Upper lobe of left lung (tissue), 6 donors: ENCODE data around the gene MC5R. TPM values are rescaled to one million over a fixed set of nuclear protein-coding genes. Genes with fewer than 3 reads are reported as not detected.

ENCODE experiments used
- ATAC-seq, 2 donors: fragments of 200-7000 bp; cut with Tn5 transposase; one replicate each; pipeline ENCODE4 v1.9.1; 2022; ENCODE audit warnings: mild to moderate bottlenecking in 2 of 2, moderate library complexity in 2 of 2; ENCODE audit not compliant: low FRiP score in 2 of 2
- DNase-seq, 2 donors: peaks; one replicate each; pipeline ENCODE4 v3.0.0-alpha.2; 2019 to 2020
- H3K27ac ChIP-seq, 4 donors: fragments of 200-600 bp; sonication (generic); one replicate each; pipeline ENCODE4 v1.5.1; 2016 to 2019
- H3K27me3 ChIP-seq, 4 donors: fragments of 200-600 bp; sonication (generic); one replicate each; pipeline ENCODE4 v1.5.1; 2017 to 2019
- H3K36me3 ChIP-seq, 4 donors: fragments of 200-600 bp; sonication (generic); one replicate each; pipeline ENCODE4 v1.5.1; 2016 to 2019
- H3K4me1 ChIP-seq, 4 donors: fragments of 200-600 bp; sonication (generic); one replicate each; pipeline ENCODE4 v1.5.1; 2018 to 2019
- H3K4me3 ChIP-seq, 4 donors: fragments of 200-600 bp; sonication (generic); one replicate each; pipeline ENCODE4 v1.5.1; 2017 to 2019; ENCODE audit warnings: mild to moderate bottlenecking in 2 of 4, moderate library complexity in 1 of 4
- H3K9me3 ChIP-seq, 4 donors: fragments of 200-600 bp; sonication (generic); one replicate each; pipeline ENCODE4 v1.5.1; 2018 to 2019
- EP300 ChIP-seq, 4 donors: sonication (generic); formaldehyde crosslinking; IDR thresholded peaks; one replicate each; pipeline ENCODE4 v1.5.1; 2017; ENCODE audit warnings: antibody characterized with exemption in 4 of 4, control low read depth in 2 of 4
- POLR2A ChIP-seq, 4 donors: fragments of 450-650 bp; IDR thresholded peaks; one replicate each; pipeline ENCODE4 v1.5.1; 2016 to 2017; ENCODE audit warnings: antibody characterized with exemption in 4 of 4, mild to moderate bottlenecking in 2 of 4
- POLR2AphosphoS5 ChIP-seq, 2 donors: sonication (generic); formaldehyde crosslinking; IDR thresholded peaks; one replicate each; pipeline ENCODE4 v1.5.1; 2017; ENCODE audit warnings: antibody characterized with exemption in 2 of 2
- WGBS, 2 donors: methylation state at CpG; one replicate each; pipeline ENCODE4 v1.1.5; 2017 to 2018; 5-methylcytosine and 5-hydroxymethylcytosine counted together
- total RNA-seq, 6 donors: library from RNA; depleted of rRNA in 4 of 6; stranded (reverse); fragments of >200 nt in 4 of 6; gene quantifications; one replicate each; pipeline versions ENCODE4 v1.1.0 to v1.2.1, GENCODE V29; 2016 to 2021
- TF ChIP-seq, protein P1 (sequence below), 6 experiments: fragments of 450-650 bp in 4 of 6; fragments of 200-600 bp in 2 of 6; sonication (generic) in 2 of 6; IDR thresholded peaks; one replicate each; pipeline ENCODE4 v1.5.1; 2016 to 2019; ENCODE audit warnings: antibody characterized with exemption in 6 of 6
- donor health status: DM: no; HTN: no; CAD: no; lungs with moderate emphysema.
- donor health status: DM: no; HTN: yes; CAD: no; lungs with severe emphysema.

Gene MC5R
- total RNA-seq, 6 donors from 2014 or later, result not detected

DNA sequence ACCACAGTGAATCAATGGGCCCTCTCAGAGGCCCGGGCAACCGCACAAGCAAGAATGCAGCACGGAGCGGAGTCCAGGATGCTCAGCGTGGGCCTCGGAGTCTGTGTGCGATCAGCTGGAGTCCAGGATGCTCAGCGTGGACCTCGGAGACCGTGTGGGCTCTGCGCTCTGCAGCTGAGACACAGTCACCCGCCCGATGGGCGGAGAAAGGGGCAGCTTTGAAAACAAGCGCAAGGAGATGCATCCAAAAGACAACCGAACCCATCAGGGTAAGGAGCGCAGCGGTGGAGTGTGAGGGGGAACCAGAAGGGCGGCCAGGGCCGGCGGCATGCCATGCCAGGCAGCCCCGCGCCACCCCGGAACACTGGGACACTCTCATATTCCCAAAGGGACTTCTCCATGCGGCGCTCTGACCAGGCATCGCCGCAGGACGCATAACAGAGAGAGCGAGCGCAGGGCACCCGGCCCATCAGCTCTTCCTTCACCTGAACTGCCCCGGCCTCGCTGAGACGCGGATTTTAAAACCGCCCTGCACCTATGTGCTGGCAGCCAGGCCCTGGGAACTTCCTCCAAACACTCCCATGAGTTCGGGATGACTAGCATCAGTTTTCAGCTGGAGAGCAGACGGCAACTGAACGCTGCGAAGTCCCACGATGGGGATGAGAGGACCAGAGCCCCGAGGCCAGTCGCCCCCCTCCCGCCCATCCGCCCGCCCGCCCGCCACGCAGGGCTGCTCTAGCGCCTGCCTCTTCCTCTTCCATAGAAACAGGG lies 44.7 kb downstream of the MC5R start:
- Histone ChIP-seq H3K4me1 (peaks cover 0 to 8% (median 0%) of the 10 kb centered on the region in 4 donors), H3K27me3 (peaks cover 0 to 7% (median 0%) of the 10 kb centered on the region in 4 donors), H3K36me3 (no peaks in the 10 kb centered on the region), H3K4me3 (no peak overlapping the region), H3K27ac (no peak overlapping the region), H3K9me3 (no peaks in the 10 kb centered on the region)
- WGBS, 2 donors, result 6 to 11% methylated on average over 9 to 42 of the region's 51 CpGs
- TF ChIP-seq, protein P1, sequence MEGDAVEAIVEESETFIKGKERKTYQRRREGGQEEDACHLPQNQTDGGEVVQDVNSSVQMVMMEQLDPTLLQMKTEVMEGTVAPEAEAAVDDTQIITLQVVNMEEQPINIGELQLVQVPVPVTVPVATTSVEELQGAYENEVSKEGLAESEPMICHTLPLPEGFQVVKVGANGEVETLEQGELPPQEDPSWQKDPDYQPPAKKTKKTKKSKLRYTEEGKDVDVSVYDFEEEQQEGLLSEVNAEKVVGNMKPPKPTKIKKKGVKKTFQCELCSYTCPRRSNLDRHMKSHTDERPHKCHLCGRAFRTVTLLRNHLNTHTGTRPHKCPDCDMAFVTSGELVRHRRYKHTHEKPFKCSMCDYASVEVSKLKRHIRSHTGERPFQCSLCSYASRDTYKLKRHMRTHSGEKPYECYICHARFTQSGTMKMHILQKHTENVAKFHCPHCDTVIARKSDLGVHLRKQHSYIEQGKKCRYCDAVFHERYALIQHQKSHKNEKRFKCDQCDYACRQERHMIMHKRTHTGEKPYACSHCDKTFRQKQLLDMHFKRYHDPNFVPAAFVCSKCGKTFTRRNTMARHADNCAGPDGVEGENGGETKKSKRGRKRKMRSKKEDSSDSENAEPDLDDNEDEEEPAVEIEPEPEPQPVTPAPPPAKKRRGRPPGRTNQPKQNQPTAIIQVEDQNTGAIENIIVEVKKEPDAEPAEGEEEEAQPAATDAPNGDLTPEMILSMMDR (IDR thresholded peaks at IDR 0.05), result no peak
- no peak for TF ChIP-seq POLR2AphosphoS5 (IDR thresholded peaks at IDR 0.05)
- no peak for TF ChIP-seq EP300 (IDR thresholded peaks at IDR 0.05)
- no peak for TF ChIP-seq POLR2A (IDR thresholded peaks at IDR 0.05)
- peak in 1 of 2 donors; percentile 31 for ATAC-seq
- peak in 1 of 2 donors; percentile 61 for DNase-seq

DNA sequence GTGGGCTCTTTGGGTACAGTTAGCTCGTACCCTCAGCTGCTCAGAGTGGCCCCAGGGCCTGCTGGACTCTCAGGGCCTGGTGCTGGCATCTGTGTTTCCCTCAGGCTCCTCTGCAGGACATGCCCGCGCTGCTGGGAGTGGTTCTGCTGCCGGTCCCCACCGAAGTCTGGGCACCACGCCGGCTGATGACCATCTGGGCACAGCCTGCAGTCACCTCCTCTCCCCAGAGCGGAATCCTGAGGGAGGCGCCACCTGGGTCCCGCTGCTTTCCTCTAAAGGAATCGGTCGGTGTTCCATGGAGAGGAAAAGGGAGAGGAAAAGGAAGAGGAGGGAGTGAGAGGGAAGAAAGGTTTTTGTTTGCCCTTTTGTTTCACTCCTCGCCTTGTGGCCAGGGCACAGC lies 47.8 kb downstream of the MC5R start:
- H3K4me1 ChIP-seq, result peaks cover 0 to 8% (median 0%) of the 10 kb centered on the region in 4 donors
- 47 to 50% methylated on average over 12 to 13 of the region's 13 CpGs for WGBS, 2 donors
- no peaks in the 10 kb centered on the region for H3K9me3 ChIP-seq
- DNase-seq (peak in 1 of 2 donors; percentile 50), ATAC-seq (no peak)
- no peaks in the 10 kb centered on the region for H3K36me3 ChIP-seq
- H3K4me3 ChIP-seq, result no peak overlapping the region
- H3K27me3 ChIP-seq, result peaks cover 0 to 7% (median 0%) of the 10 kb centered on the region in 4 donors
- H3K27ac ChIP-seq, result no peak overlapping the region
- TF ChIP-seq EP300 (IDR thresholded peaks at IDR 0.05) (no peak), POLR2AphosphoS5 (IDR thresholded peaks at IDR 0.05) (no peak)

DNA sequence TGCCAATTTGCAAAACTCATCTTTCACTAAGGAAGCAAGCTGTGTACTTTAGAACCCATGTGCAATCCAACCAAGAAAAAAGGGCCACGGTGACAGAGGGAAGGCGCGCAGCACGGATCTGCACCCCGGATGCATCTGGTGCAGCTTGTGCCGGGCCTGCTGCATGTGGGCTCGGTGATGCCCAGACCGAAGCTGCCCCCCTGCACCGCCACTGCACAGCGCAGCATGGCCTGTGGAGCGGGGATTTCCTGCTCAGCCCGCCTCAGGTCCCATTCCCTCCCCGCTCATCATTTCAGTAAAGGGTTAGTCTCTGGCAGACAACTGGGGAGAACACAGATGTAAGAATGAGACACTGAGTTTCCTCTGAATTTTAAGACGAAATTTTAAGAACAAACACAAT lies 48.4 kb downstream of the MC5R start:
- Histone ChIP-seq H3K27ac (no peak overlapping the region), H3K9me3 (no peaks in the 10 kb centered on the region), H3K4me3 (no peak overlapping the region), H3K27me3 (peaks cover 0 to 7% (median 0%) of the 10 kb centered on the region in 4 donors), H3K4me1 (peaks cover 0 to 8% (median 0%) of the 10 kb centered on the region in 4 donors), H3K36me3 (no peaks in the 10 kb centered on the region)
- DNase-seq (peak in 1 of 2 donors; percentile 66), ATAC-seq (no peak)
- WGBS, 2 donors, result 87 to 93% methylated on average over 14 of the region's 14 CpGs
- TF ChIP-seq EP300 (IDR thresholded peaks at IDR 0.05), result no peak
- TF ChIP-seq POLR2A (IDR thresholded peaks at IDR 0.05), result no peak
- TF ChIP-seq, protein P1 (IDR thresholded peaks at IDR 0.05), result no peak
- TF ChIP-seq POLR2AphosphoS5 (IDR thresholded peaks at IDR 0.05), result no peak

DNA sequence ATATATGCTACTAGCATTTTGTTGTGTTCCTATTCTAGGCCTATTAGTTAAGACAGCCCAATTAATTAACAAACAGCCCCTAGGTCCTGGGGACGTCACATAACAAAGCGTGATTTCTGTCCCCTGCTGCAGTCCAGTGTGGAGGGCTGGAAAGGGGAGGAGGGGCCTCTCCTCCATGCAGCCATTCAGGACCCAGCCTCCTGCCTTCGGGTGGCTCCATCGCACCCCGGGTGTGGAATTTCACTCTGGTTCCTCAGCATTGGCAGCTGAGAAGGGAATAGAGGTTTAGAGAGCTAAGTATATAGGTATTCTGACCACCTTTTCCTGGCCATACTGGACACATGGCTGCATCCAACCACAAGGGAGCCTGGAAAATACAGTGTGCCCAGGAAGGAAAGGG lies 49.0 kb downstream of the MC5R start:
- DNase-seq, result no peak
- TF ChIP-seq POLR2AphosphoS5 (IDR thresholded peaks at IDR 0.05) (no peak), POLR2A (IDR thresholded peaks at IDR 0.05) (no peak), EP300 (IDR thresholded peaks at IDR 0.05) (no peak)
- TF ChIP-seq, protein P1 (IDR thresholded peaks at IDR 0.05), result no peak
- peaks cover 0 to 7% (median 0%) of the 10 kb centered on the region in 4 donors for H3K27me3 ChIP-seq
- H3K4me1 ChIP-seq, result peaks cover 0 to 8% (median 0%) of the 10 kb centered on the region in 4 donors
- H3K9me3 ChIP-seq, result no peaks in the 10 kb centered on the region
- H3K27ac ChIP-seq, result no peak overlapping the region
- no peak overlapping the region for H3K4me3 ChIP-seq
- ATAC-seq, result no peak
- no peaks in the 10 kb centered on the region for H3K36me3 ChIP-seq
- 78 to 84% methylated on average over 4 to 5 of the region's 5 CpGs for WGBS, 2 donors

DNA sequence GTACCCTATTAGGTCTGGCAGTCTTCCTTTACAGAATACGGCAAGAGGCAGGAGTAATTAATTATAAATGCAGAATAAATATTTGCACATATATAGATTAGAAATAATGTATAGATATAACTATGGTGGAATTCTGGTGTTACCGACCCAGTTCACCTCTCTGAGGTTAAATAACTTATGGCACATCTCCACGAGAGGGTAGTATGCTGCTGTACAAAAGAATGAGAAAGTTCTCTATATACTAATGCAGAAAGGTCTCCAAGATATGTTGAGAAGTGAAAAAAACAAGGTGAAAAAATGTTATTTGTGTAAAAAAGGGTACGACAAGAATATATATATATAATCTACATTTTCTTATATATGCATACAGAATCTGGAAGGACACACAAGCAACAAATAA lies 50.6 kb downstream of the MC5R start:
- 76 to 88% methylated on average over 4 of the region's 4 CpGs for WGBS, 2 donors
- no peak overlapping the region for H3K27ac ChIP-seq
- DNase-seq, result no peak
- TF ChIP-seq POLR2A (IDR thresholded peaks at IDR 0.05) (no peak), POLR2AphosphoS5 (IDR thresholded peaks at IDR 0.05) (no peak), EP300 (IDR thresholded peaks at IDR 0.05) (no peak)
- TF ChIP-seq, protein P1 (IDR thresholded peaks at IDR 0.05), result no peak
- no peaks in the 10 kb centered on the region for H3K9me3 ChIP-seq
- no peaks in the 10 kb centered on the region for H3K36me3 ChIP-seq
- no peaks in the 10 kb centered on the region for H3K4me1 ChIP-seq
- no peak overlapping the region for H3K4me3 ChIP-seq
- no peak for ATAC-seq
- H3K27me3 ChIP-seq, result no peaks in the 10 kb centered on the region

Other genes with a start within 250 kb of the MC5R start
- gene FAM210A, start 97.6 kb upstream of the MC5R start, total RNA-seq, result 10 to 100 TPM in 4 of 6 donors, 1 to 10 TPM in 2; 2.1 to 12.9 (median 10.6) TPM
- gene RNMT, start 97.5 kb upstream of the MC5R start, total RNA-seq, result 10 to 100 TPM; 15.4 to 29.4 (median 23.5) TPM
- not detected for gene MC2R, start 91.4 kb downstream of the MC5R start, total RNA-seq